Smooth muscle cell (in vitro differentiated cells): ENCODE data around the gene HPSE2. TPM values are rescaled to one million over a fixed set of nuclear protein-coding genes. Genes with fewer than 3 reads are reported as not detected.
A peak's percentile ranks its signal among the peaks of the same experiment; 100 is the strongest.

Experiments used
- DNase-seq: peaks from one replicate; lab custom pipeline; 2025; ENCODE audit not compliant: unreplicated experiment; lab: John Stamatoyannopoulos, UW
- H2AFZ ChIP-seq: fragments of 200-600 bp; sonication (generic); 2 replicates; pipeline ENCODE4 v1.6.0; 2016; ENCODE audit warnings: antibody characterized with exemption, low read depth, mild to moderate bottlenecking
- H3F3A ChIP-seq: fragments of 200-600 bp; sonication (generic); 2 replicates; pipeline ENCODE4 v1.6.0; 2017; ENCODE audit warnings: antibody characterized with exemption, low read depth
- H3K27ac ChIP-seq: fragments of 200-600 bp; sonication (generic); 2 replicates; pipeline ENCODE4 v1.5.1; 2016; ENCODE audit warnings: low read depth, mild to moderate bottlenecking
- H3K27me3 ChIP-seq: fragments of 200-600 bp; sonication (generic); 2 replicates; pipeline ENCODE4 v1.6.1; 2016; ENCODE audit warnings: low read depth, mild to moderate bottlenecking
- H3K36me3 ChIP-seq: fragments of 200-600 bp; sonication (generic); 2 replicates; pipeline ENCODE4 v1.5.1; 2016; ENCODE audit warnings: low read depth
- H3K4me1 ChIP-seq: fragments of 200-600 bp; sonication (generic); 2 replicates; pipeline ENCODE4 v1.5.1; 2016; ENCODE audit warnings: low read depth
- H3K4me2 ChIP-seq: fragments of 200-600 bp; sonication (generic); 2 replicates; pipeline ENCODE4 v1.6.0; 2016; ENCODE audit warnings: mild to moderate bottlenecking
- H3K4me3 ChIP-seq: fragments of 200-600 bp; sonication (generic); 2 replicates; pipeline ENCODE4 v1.5.1; 2016; ENCODE audit warnings: mild to moderate bottlenecking
- H3K79me2 ChIP-seq: fragments of 200-600 bp; sonication (generic); 2 replicates; pipeline ENCODE4 v1.6.0; 2016; ENCODE audit warnings: low read depth, mild to moderate bottlenecking
- H3K9ac ChIP-seq: fragments of 200-600 bp; sonication (generic); 2 replicates; pipeline ENCODE4 v1.6.0; 2016; ENCODE audit warnings: low read depth
- H3K9me3 ChIP-seq: fragments of 200-600 bp; sonication (generic); replicated peaks from 2 replicates; pipeline ENCODE4 v1.5.1; 2016; ENCODE audit warnings: low read depth
- H4K20me1 ChIP-seq: fragments of 200-600 bp; sonication (generic); 2 replicates; pipeline ENCODE4 v1.6.0; 2016; ENCODE audit warnings: low read depth
- CTCF ChIP-seq: fragments of 200-600 bp; sonication (generic); IDR thresholded peaks from 2 replicates; pipeline ENCODE4 v1.5.1; 2017; ENCODE audit warnings: borderline replicate concordance, mild to moderate bottlenecking, antibody characterized with exemption; ENCODE audit not compliant: insufficient read depth, poor library complexity, severe bottlenecking
- WGBS: methylation state at CpG from one replicate; pipeline ENCODE4 v1.1.7; 2016; ENCODE audit warnings: low lambda C conversion rate; 5-methylcytosine and 5-hydroxymethylcytosine counted together
- polyA plus RNA-seq: library from polyadenylated mRNA; unstranded; fragments of >200 nt; fragmentation: Nextera tagmentation; extraction: Ambion mirVana; gene quantifications from 2 replicates; pipeline ENCODE4 v1.2.1, GENCODE V29; 2016
- total RNA-seq: library from RNA; depleted of rRNA; stranded (reverse); fragments of >200 nt; gene quantifications from 2 replicates; pipeline ENCODE4 v1.2.3, GENCODE V29; 2014

Gene HPSE2
- total and polyA plus RNA-seq, 2 experiments from 2014 or later: 0.13 TPM; not detected in 1

DNA sequence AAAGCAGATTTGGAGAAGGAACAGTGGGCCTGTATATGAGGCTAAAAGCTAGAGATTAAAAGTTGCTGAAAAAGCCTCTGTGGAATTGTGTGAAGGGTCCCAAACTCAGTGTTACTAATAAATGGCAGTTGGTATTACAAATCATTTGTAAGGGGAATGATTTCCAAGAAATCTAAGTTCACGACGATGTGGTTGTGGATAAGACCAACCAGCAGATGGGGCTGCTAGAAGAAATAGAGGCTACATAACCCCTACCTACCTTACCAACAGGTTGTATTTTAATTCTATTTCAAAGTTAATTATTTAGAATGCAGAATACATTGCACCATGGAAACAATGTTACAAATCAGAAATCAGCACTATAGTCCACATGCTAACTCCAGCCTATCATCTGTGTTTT lies 377.1 kb downstream of the HPSE2 start:
- Histone ChIP-seq H3K4me3 (no peak overlapping the region), H3K9ac (no peak overlapping the region), H3K79me2 (no peaks in the 10 kb centered on the region), H3K4me1 (no peaks in the 10 kb centered on the region), H3K36me3 (no peaks in the 10 kb centered on the region), H3F3A (no peaks in the 10 kb centered on the region), H3K27me3 (no peaks in the 10 kb centered on the region), H3K4me2 (no peak overlapping the region), H3K27ac (no peak overlapping the region), H2AFZ (no peak overlapping the region), H4K20me1 (no peaks in the 10 kb centered on the region), H3K9me3 (no peaks in the 10 kb centered on the region)
- DNase-seq: no peak
- 50% methylated on average over 2 of the region's 2 CpGs for WGBS
- TF ChIP-seq CTCF: peak; percentile 14

DNA sequence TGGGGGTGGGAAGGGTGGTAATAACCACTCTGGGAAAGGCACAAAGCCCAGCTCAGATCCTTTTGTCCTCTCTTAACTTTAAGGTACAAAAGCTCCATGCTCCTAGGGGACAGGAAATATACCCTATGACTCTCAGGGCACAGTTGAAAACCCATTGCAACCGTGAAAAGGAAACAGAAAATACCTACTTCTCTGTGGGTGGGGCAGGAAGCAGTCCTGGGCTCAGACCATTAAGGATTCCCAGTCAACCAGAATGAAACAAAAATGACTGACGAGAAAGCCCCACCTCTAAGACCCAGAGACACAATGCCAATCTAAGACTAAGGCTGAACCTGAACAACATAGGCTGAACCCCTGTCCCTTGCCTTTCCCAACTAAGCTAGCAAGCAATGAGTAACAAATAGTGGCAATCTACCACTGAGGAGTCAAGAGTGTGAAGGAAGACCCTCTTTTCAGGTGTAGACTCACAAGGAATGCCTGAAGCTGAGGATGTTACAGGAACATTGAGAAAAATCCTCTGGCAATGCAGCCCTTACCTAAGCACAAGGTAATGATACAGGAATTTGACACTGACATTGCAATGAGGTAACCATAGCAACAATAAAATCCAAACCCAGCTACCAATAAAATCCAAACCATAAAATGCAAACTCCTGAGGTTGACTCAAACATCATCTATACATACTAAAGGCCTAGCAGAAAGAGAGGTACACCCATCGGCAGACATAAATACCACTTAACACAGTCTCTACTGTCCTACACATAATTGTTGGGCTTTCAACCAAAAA lies 380.1 kb downstream of the HPSE2 start:
- whole genome bisulfite sequencing: 90% methylated on average over 3 of the region's 3 CpGs
- TF ChIP-seq CTCF: no peak
- H3F3A ChIP-seq: no peaks in the 10 kb centered on the region
- H3K4me1 ChIP-seq: no peaks in the 10 kb centered on the region
- no peak overlapping the region for H3K4me2 ChIP-seq
- H3K9me3 ChIP-seq: no peaks in the 10 kb centered on the region
- no peaks in the 10 kb centered on the region for H4K20me1 ChIP-seq
- no peaks in the 10 kb centered on the region for H3K36me3 ChIP-seq
- H3K27me3 ChIP-seq: no peaks in the 10 kb centered on the region
- no peak overlapping the region for H3K9ac ChIP-seq
- H3K4me3 ChIP-seq: no peak overlapping the region
- H3K27ac ChIP-seq: no peak overlapping the region
- H2AFZ ChIP-seq: no peak overlapping the region
- DNase-seq: no peak
- H3K79me2 ChIP-seq: no peaks in the 10 kb centered on the region

- H3K4me1 ChIP-seq: no peaks in the 10 kb centered on the region
- H3K79me2 ChIP-seq: no peaks in the 10 kb centered on the region
- H2AFZ ChIP-seq: no peak overlapping the region
- H3K9me3 ChIP-seq: no peaks in the 10 kb centered on the region
- 67% methylated on average over 1 of the region's 1 CpG for WGBS
- no peaks in the 10 kb centered on the region for H4K20me1 ChIP-seq
- DNase-seq: no peak
- H3K27me3 ChIP-seq: no peaks in the 10 kb centered on the region
- no peak overlapping the region for H3K4me3 ChIP-seq
- H3K9ac ChIP-seq: no peak overlapping the region
- H3F3A ChIP-seq: no peaks in the 10 kb centered on the region
- no peak for TF ChIP-seq CTCF
- H3K27ac ChIP-seq: no peak overlapping the region
- H3K36me3 ChIP-seq: no peaks in the 10 kb centered on the region
- H3K4me2 ChIP-seq: no peak overlapping the region
Observed at GRCh38 chr10:98852686-98853085, 383.0 kb downstream of the HPSE2 start.

GRCh38 chr10:98848361-98848760 lies 387.3 kb downstream of the HPSE2 start:
- Histone ChIP-seq H3K79me2 (no peaks in the 10 kb centered on the region), H3K4me1 (no peaks in the 10 kb centered on the region), H3K4me2 (no peak overlapping the region), H3K27me3 (no peaks in the 10 kb centered on the region), H3K4me3 (no peak overlapping the region), H3F3A (no peaks in the 10 kb centered on the region), H3K36me3 (no peaks in the 10 kb centered on the region), H4K20me1 (no peaks in the 10 kb centered on the region), H3K9ac (no peak overlapping the region), H3K9me3 (no peaks in the 10 kb centered on the region), H3K27ac (no peak overlapping the region), H2AFZ (no peak overlapping the region)
- 87% methylated on average over 2 of the region's 2 CpGs for WGBS
- TF ChIP-seq CTCF: no peak
- DNase-seq: no peak
